Thyroid gland (tissue), 4 donors: ENCODE results near the gene PFAS. TPM values are rescaled to one million over a fixed set of nuclear protein-coding genes. Genes with fewer than 3 reads are reported as not detected.

Experiments used
- DNase-seq, 2 donors: peaks; one replicate each; pipeline ENCODE4 v3.0.0-alpha.2; 2019
- H3K27ac ChIP-seq, 3 donors: fragments of 200-600 bp; sonication (generic); 1 replicate in 2 of 3; 2 replicates in 1 of 3; pipeline ENCODE4 v1.5.1; 2016 to 2019; ENCODE audit warnings: mild to moderate bottlenecking in 1 of 3, moderate library complexity in 1 of 3
- H3K27me3 ChIP-seq: fragments of 200-600 bp; sonication (generic); one replicate; pipeline ENCODE4 v1.5.1; 2019
- H3K36me3 ChIP-seq, 2 donors: fragments of 200-600 bp; sonication (generic); one replicate each; pipeline ENCODE4 v1.5.1; 2016 to 2019
- H3K4me1 ChIP-seq, 2 donors: fragments of 200-600 bp; sonication (generic); one replicate each; pipeline ENCODE4 v1.5.1; 2017 to 2019
- H3K4me3 ChIP-seq, 3 donors: fragments of 200-600 bp; sonication (generic); replicated peaks in 1 of 3; 1 replicate in 2 of 3; 2 replicates in 1 of 3; pipeline ENCODE4 v1.5.1; 2016; ENCODE audit warnings: mild to moderate bottlenecking in 1 of 3
- H3K9me3 ChIP-seq: fragments of 200-600 bp; sonication (generic); one replicate; pipeline ENCODE4 v1.5.1; 2017
- CTCF ChIP-seq, 6 experiments: fragments of 200-600 bp in 3 of 6; fragments of 450-650 bp in 3 of 6; sonication (generic) in 3 of 6; IDR thresholded peaks; one replicate each; pipeline ENCODE4 v1.5.1; 2016 to 2019; ENCODE audit warnings: antibody characterized with exemption in 6 of 6, mild to moderate bottlenecking in 2 of 6, inconsistent platforms in 1 of 6, moderate library complexity in 1 of 6
- POLR2A ChIP-seq, 2 donors: fragments of 450-650 bp; IDR thresholded peaks; one replicate each; pipeline ENCODE4 v1.6.1; 2017; ENCODE audit warnings: antibody characterized with exemption in 2 of 2, mild to moderate bottlenecking in 2 of 2, moderate library complexity in 1 of 2
- WGBS, 2 donors: methylation state at CpG; one replicate each; pipeline ENCODE4 v1.1.5; 2017; 5-methylcytosine and 5-hydroxymethylcytosine counted together
- intact Hi-C: fragments of 100-400 bp; cut with DNase I; formaldehyde crosslinking; loops from one replicate; pipeline ENCODE4 v1.15.1; 2023
- total RNA-seq, 4 donors: library from RNA; depleted of rRNA; stranded (reverse); fragments of >200 nt; gene quantifications; one replicate each; pipeline ENCODE4 v1.2.3, GENCODE V29; 2016

Gene PFAS
- total RNA-seq, 4 donors from 2014 or later: 14.8 to 39.5 (median 18.3) TPM

GRCh38 chr17:8253801-8254200 is 4.7 kb downstream of the PFAS start:
- WGBS, 2 donors: 73 to 78% methylated on average over 5 to 8 of the region's 8 CpGs
- no peaks in the 10 kb centered on the region for H3K9me3 ChIP-seq
- H3K36me3 ChIP-seq: peaks cover 11 to 24% of the 10 kb centered on the region in 2 donors
- TF ChIP-seq POLR2A (IDR thresholded peaks at IDR 0.05): no peak
- peak in 2 of 6 experiments; percentile 17 for TF ChIP-seq CTCF (IDR thresholded peaks at IDR 0.05)
- H3K4me3 ChIP-seq: no peak overlapping the region
- no peaks in the 10 kb centered on the region for H3K27me3 ChIP-seq
- intact Hi-C loops: loop anchor here (5.0 kb wide), 1 partner anchor 48 kb away; no protein-coding TSS in a partner anchor
- no peak overlapping the region for H3K27ac ChIP-seq
- DNase-seq: peak; percentile 21 to 40
- peaks cover 6 to 8% of the 10 kb centered on the region in 2 donors for H3K4me1 ChIP-seq

GRCh38 chr17:8254881-8255280 is 5.8 kb downstream of the PFAS start:
- TF ChIP-seq POLR2A (IDR thresholded peaks at IDR 0.05): no peak
- no peak for TF ChIP-seq CTCF (IDR thresholded peaks at IDR 0.05)
- Histone ChIP-seq H3K27ac (no peak overlapping the region), H3K36me3 (peaks cover 15 to 24% of the 10 kb centered on the region in 2 donors), H3K27me3 (no peaks in the 10 kb centered on the region), H3K4me1 (peaks cover under 1 to 2% of the 10 kb centered on the region in 2 donors), H3K9me3 (no peaks in the 10 kb centered on the region), H3K4me3 (no peak overlapping the region)
- DNase-seq: no peak
- intact Hi-C loops: loop anchor here (5.0 kb wide), 1 partner anchor 47 kb away; no protein-coding TSS in a partner anchor
- WGBS, 2 donors: 96 to 98% methylated on average over 11 of the region's 11 CpGs

GRCh38 chr17:8255499-8255898 is 6.4 kb downstream of the PFAS start:
- H3K9me3 ChIP-seq: no peaks in the 10 kb centered on the region
- intact Hi-C loops: no loop called here
- H3K4me1 ChIP-seq: no peaks in the 10 kb centered on the region
- TF ChIP-seq POLR2A (IDR thresholded peaks at IDR 0.05): no peak
- no peak for TF ChIP-seq CTCF (IDR thresholded peaks at IDR 0.05)
- H3K36me3 ChIP-seq: peaks cover 15 to 24% of the 10 kb centered on the region in 2 donors
- H3K27me3 ChIP-seq: no peaks in the 10 kb centered on the region
- DNase-seq: no peak
- WGBS, 2 donors: 91 to 98% methylated on average over 9 of the region's 9 CpGs
- H3K27ac ChIP-seq: no peak overlapping the region
- no peak overlapping the region for H3K4me3 ChIP-seq

GRCh38 chr17:8256291-8256690 is 7.2 kb downstream of the PFAS start:
- Histone ChIP-seq H3K9me3 (no peaks in the 10 kb centered on the region), H3K36me3 (peaks cover 15 to 24% of the 10 kb centered on the region in 2 donors), H3K27ac (no peak overlapping the region), H3K27me3 (no peaks in the 10 kb centered on the region), H3K4me1 (no peaks in the 10 kb centered on the region), H3K4me3 (no peak overlapping the region)
- intact Hi-C loops: no loop called here
- 92 to 94% methylated on average over 5 to 10 of the region's 10 CpGs for WGBS, 2 donors
- no peak for DNase-seq
- no peak for TF ChIP-seq POLR2A (IDR thresholded peaks at IDR 0.05)
- TF ChIP-seq CTCF (IDR thresholded peaks at IDR 0.05): no peak

DNA sequence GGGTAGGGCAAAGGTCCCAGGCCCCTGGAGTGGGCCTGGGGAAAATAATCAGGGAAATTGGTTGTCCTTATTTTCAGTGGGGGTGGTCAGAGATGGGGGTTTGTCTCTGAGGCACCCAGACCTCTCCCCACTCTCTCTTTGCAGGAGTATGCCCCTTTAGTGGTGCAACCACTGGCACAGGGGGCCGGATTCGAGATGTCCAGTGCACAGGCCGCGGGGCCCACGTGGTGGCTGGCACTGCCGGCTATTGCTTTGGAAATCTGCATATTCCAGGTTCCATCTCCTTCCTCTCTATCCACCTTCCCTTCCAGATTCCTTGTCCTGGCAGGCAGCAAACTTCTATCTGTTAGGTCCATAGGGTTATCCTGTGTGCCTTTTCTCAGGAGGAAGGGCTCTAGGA is 7.6 kb downstream of the PFAS start:
- peaks cover 15 to 24% of the 10 kb centered on the region in 2 donors for H3K36me3 ChIP-seq
- no peak overlapping the region for H3K4me3 ChIP-seq

More for the DNA sequence above, 7.6 kb downstream of the PFAS start:
- DNase-seq: no peak
- TF ChIP-seq POLR2A (IDR thresholded peaks at IDR 0.05): no peak
- TF ChIP-seq CTCF (IDR thresholded peaks at IDR 0.05): no peak
- Histone ChIP-seq H3K4me1 (no peaks in the 10 kb centered on the region), H3K27ac (no peak overlapping the region), H3K27me3 (no peaks in the 10 kb centered on the region), H3K9me3 (no peaks in the 10 kb centered on the region)
- 89 to 96% methylated on average over 6 of the region's 6 CpGs for WGBS, 2 donors
- intact Hi-C loops: no loop called here
